Activated CD8-positive, alpha-beta memory T cell treated with anti-CD3 and anti-CD28 coated beads, Interleukin-2, amount 50 U/mL, for 1 hour (primary cell): ENCODE data around the gene INTS1.
"Not testable (repeated sequence)": the region's sequence is repeated elsewhere in the genome, so short reads cannot be mapped to it uniquely, and the experiment has no call there.

Source experiments
- DNase-seq: peaks from one replicate; pipeline ENCODE4 v3.0.0-alpha.2; 2020; ENCODE audit errors: extremely low read depth

Gene INTS1

DNA sequence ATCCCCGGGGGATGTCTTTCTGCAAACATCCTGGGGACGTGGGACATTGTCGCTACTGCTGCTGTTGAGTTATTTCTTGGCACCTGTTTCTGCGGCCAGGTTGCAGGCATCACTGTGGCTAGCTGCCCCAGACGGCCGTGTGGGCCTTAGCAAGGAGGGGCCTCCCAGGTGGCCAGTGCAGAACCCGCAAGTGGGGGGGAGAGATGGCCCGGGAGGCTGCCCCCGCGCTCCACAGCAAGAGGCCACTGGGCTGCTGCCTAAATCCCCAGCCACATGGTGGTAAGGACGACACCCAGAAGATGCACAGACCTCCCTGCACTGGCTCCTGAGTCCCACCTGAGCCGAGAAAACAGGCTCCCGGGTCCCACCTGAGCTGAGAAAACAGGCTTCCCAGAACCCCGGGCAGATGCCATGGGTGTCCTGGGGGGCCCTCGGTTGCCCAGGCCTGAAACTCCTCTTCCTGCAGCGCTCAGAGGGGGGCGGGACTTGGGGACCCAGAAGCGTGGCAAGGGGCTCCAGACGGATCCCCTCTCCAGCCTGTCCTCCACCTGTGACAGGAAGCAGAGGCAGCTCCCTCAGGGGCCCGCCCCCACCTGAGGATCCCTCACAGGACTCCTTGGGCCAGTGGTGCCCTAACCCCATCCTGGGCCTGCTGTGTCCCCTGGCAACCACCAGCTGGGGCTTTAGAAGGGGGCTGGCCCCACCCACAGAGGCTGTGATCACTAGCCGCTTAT, 25.4 kb upstream of the INTS1 start:
- DNase-seq, result no peak

DNA sequence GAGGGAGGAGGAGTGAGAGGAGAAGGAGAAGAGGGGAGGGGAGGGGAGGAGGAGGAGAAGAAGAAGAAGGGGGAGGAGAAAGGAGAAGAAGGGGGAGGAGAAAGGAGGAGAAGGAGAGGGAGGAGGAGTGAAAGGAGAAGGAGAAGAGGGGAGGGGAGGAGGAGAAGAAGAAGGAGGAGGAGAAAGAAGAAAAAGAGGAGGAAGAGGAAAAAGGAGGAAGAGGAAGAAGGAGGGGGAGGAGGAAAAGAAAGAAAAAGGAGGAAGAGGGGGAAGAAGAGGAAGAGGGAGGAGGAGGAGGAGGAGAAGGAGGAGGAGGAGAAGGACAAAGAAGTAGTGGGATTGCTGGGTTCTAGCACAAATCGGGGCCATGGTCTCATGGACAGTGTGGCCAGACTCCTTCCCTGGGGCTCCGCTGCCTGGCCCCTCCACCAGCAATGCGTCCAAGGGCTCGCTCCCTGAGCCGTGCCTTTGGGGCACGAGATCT, 22.1 kb upstream of the INTS1 start:
- DNase-seq, result no peak

DNA sequence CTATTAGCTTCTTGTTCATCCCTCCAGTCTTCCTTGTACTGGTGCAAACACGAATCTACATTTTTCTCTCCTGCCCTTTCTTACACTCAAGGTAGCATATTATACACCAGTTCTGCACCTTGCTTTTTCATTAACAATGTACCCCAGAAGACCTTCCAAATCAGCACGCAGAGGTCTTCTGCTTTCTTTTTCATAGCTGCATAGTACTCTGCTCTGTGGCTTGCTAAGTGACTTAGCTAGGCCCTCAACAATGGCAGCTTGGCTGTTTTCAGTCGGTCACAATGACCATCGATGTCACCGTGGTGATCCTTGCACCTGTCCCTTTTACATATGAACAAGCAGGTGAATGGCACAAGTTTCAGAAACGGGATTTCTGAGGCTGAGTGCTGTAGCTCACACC, 21.2 kb upstream of the INTS1 start:
- DNase-seq, result no peak

DNA sequence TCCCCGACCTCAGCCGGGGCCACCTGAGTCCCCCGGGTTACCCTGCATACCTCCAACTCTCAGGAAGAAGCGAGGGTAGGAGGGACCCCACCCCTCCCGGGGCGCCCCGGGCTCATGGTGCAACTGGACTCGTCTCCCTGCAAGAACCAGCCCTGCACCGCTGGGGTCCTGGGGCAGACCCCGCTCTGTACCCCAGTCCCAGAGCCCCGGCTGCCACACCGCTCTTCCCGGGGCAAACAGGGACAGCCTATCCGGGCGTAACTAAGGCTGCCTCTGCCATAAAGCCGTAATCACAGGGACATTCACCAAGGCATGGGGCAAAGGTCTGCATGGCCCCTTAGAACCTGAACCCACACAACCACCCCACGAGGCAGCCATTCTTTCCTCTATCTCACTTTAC, 19.7 kb upstream of the INTS1 start:
- DNase-seq, result no peak

DNA sequence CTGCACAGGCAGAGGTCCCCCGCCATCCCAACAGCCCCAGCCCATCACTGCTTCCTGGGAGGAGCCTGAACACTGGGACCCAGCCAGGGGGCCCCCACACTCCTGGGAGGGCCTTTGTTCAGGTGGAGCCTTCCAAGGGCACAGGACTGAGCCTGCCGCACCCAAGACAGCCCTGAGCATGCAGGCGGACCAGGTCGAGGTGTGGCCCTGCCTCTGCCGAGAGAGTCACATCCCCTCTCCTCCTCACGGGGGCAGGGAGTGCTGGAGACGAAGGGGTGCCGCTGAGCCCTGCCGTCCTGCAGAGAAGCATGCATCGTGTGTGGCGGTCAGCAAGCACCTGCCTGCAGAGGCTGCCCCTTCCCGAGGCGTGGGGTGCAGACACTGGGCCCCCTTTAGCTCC, 19.0 kb upstream of the INTS1 start:
- no peak for DNase-seq

DNA sequence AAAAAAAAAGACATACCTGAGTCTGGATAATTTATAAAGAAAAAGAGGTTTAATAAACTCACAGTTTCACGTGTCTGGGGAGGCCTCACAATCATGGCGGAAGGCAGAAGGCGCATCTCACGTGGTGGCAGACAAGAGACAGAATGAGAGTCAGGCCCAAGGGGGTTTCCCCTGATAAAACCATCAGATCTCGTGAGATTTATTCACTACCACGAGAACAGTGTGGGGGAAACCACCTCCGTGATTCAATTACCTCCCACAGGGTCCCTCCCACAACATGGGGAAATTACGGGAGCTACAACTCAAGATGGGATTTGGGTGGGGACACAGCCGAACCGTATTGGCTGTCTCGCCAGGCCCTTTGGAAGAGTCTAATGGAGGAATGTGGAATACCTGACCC, 17.3 kb upstream of the INTS1 start:
- no peak for DNase-seq

DNA sequence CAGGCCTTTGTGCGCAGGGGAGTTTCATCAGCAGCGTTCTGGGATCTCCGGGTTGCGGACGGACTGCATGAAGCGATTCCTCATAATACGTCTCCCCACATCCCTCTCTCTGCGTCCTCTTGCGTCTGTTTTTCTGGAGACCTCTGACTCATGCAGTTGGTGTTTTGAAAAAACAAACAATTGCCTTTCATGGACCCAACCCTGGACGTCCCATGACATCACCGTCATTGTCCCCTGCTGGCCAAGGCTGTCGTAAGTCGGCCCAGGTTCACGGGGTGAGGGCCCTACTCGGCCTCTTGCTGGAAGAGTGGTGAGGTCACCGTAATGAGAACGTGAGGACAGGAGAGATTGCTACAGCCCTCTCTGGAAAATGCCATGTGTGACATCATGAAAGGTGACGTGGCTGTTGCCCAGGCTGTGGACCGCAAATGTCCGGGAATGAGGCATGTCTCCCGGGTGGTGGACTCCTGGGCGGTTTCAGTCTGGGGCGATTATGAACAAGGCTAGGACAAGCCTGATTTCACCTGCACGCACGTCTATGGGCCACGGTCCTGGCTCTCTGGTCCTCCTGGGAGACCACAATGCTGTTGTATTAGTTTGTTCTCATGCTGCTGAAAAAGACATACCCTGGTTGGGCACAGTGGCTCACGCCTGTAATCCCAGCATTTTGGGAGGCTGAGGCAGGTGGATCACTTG, 16.5 kb upstream of the INTS1 start:
- no peak for DNase-seq

DNA sequence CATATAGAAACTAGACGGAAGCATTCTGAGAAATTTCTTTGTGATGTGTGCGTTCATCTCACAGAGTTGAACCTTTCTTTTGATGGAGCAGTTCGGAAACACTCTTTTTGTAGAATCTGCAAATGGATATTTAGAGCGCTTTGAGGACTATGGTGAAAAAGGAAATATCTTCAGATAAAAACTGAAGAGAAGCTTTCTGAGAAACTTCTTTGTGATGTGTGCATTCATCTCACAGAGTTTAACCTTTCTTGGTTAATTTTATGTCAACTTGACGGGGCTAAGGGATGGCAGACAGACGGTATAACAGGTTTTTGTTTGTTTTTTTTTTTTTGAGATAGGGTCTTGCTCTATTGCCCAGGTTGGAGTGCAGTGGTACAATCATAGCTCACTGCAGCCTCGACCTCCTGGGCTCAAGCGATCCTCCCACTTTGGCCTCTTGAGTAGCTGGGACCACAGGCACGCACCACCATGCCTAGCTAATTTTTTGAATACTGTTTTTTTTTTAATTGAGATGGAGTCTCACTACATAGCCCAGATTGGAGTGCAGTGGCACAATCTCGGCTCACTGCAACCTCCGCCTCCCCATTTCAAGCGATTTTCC, 15.2 kb upstream of the INTS1 start:
- not testable (repeated sequence) for DNase-seq

- no peak for DNase-seq
Observed at GRCh38 chr7:1516586-1517251, 12.5 kb upstream of the INTS1 start.

DNA sequence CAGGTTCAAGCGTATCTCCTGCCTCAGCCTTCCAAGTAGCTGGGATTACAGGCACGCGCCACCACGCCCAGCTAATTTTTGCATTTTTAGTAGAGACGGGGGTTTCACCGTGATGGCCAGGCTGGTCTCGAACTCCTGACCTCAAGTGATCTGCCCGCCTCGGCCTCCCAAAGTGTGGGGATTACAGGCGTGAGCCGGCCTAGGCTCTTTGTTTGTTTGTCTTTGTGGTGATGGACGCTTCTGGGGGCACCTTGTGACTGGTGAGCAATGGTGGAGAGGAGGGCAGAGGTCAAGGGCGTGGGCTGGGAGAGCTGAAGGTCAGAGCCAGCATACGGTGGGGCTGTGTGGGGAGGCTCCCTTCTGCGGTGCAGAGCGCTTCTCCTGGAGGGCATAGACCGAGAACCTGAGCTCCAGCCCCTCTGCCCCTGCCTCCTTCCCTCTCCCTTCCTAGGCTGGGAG, 11.3 kb upstream of the INTS1 start:
- DNase-seq, result not testable (repeated sequence)

DNA sequence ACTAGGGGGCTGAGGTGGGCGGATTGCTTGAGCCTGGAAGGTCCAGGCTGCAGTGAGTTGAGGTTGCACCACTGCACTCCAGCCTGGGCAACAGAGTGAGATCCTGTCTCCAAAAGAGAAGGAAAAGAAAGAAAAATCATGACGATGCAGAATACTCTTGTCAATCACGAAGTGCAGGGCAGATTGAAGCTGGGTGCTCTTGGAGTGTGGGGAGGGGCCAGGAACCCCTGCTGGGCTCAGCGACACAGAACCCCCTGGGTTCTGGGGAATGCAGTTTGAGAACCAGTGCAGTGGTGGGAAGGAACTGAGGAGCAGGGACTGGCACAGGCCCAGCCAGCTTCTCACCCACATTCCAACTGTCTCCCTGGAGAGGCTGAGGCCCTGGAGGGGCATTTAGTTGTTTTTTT, 10.8 kb upstream of the INTS1 start:
- DNase-seq, result no peak

DNA sequence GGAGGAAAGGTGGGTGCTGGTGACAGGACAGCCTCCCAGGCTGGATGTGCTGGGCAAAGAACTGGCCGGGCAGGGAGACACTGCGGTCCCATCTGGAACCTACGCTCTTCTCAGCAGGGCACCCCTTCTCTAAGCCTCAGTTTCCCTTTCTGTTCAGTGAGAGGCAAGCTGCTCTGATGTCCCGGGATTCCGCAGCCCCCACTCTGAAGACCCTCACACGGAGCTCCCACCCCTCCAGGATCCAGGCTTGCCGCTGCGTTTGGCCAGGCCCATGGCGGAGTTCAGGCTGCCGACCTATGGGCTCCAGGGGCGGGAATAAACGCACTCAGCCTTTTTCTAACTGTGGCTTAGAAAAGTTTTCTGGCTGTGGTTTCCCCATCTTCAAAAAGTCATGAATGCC, 10.2 kb upstream of the INTS1 start:
- DNase-seq, result no peak

GRCh38 chr7:1513657-1514095, 9.5 kb upstream of the INTS1 start:
- no peak for DNase-seq

DNA sequence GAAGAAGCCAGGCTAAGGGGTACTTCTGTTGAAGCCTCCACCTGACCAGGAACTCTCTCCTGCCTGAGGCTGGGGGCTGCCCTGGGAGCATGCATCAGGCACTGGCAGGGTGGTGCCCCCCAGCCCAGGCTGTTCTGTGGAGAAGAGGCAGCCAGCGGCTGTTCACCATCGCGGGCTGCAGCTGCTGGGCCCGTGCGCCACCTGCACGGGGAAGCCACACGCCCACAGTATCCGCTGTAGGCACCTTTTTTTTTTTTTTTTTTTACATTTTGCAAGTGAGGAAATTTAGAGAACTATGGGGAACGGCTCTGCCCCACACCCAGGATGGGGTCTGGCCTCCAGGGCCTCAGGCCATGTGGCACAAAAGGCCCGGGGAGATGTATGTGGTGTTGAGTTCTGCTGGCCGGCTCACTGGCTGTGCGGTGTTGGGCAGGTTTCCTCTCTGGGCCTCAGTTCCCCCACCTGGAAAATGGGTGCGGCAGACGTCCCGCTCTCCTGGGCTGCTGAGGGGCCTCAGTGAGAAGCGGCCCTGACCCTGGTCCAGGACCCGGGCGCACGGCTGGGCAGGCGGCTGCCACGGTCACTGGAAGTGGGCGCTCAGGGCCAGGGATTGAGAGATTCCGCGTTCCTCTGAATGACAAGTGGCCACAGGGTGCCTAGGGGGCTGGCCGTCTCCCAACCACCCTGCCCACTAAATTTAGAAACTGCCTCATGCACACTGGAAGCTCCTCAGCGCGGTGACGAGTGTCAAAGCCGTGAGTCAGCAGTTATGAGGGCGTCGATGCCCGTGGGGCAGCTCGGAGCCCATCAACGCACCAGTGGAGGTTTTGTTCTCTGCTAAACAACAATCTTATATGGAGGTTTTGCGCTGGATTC, 8.8 kb upstream of the INTS1 start:
- DNase-seq, result no peak

DNA sequence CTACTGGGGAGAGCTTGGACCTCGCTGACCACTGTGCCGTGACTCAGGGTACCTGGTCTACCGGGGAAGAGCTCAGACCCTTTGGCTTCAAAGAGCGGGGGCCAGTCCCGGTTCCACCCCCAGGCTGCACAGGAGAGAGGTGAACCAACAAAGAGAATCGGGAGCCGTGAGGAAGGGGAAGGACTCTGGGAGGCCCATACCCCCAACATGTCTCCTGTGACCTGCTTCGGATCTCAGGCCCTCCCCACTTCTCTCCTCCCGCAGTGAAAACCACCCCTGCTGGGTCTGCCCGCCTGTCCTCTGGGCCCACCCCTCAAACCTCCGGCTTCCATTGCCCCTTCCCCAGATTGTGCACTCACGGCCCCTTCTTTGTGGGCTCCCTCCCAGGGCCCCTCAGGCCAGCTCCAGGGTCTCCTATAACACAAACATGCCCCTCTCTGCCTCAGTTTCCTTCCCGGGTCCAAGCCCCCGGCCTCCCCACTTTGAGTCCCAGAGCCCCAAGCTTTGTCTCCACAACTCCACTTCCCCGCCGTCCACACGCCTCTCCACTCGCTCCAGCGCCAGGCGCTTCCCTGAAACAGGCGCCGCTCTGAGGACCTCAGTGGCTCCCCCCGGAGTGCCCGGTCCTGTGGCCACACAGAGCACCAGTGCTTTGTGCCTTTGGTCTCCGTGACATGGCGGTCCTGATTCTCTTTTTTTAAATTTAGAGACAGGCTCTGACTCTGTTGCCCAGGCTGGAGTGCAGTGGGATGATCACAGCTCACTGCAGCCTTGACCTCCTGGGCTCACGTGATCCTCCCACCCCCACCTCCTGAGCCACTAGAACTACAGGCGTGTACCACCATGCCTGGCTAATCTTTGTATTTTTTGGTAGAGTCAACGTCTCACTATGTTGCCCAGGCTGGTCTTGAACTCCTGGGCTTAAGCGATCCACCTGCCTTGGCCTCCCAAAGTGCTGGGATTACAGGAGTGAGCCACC, 7.5 kb upstream of the INTS1 start:
- DNase-seq, result no peak

GRCh38 chr7:1510780-1511154, 6.6 kb upstream of the INTS1 start:
- DNase-seq, result no peak

GRCh38 chr7:1509226-1509625, 5.0 kb upstream of the INTS1 start:
- DNase-seq, result no peak

GRCh38 chr7:1508277-1508758, 4.1 kb upstream of the INTS1 start:
- no peak for DNase-seq

- no peak for DNase-seq
Observed at GRCh38 chr7:1505731-1506550, 1.8 kb upstream of the INTS1 start.
